ENCODE results near the gene REEP3.

The REEP3 gene

DNA sequence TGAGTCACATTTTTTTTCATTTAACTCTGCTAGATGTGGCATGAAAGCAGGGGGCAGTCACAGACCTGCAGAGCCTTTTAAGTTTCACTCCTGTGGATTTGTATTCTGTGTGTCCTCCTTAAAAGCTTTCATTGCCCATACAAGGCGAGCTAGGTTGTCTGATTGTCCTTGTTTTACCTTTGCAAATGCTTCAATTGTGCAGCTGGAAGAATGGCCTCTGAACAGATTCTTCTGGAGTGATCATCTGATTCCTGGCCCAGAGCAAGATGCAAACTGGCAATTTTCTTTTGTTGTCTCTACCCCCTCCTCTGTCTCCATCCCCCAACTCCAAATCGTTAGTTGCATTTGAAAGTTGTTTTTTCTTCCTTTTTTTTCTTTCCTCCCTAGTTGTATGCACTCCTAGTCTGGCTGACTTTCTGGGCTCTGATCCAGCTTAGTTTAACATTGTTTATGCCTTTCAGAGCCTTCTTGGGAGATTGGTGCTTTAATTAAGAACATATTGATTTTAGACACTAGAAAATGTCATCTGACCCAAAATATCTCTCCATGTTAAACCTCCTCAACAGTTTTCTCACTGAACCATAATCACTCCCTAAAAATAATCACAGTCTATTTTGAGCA, 150.2 kb downstream of the REEP3 start:
- DNase-seq, result no peak

DNA sequence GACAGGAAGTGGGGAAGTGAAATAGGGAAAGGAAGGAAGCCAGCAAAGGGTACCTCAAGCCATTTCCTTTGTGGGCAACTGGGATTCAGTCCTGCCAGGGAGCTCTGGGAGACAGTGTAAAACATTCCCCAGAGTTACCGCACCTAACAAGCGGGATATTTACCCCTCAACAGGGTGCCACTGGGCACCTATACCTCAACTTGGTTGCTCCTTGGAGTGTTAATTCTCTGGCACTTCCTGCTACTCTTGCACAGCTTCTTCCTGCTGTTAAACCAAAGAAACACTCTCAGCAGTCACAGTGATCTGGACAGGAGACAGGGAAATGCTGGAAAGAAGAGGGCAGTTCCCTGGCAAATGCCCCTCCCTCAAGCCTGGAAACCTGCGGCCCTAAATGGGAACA, 151.3 kb downstream of the REEP3 start:
- no peak for DNase-seq

DNA sequence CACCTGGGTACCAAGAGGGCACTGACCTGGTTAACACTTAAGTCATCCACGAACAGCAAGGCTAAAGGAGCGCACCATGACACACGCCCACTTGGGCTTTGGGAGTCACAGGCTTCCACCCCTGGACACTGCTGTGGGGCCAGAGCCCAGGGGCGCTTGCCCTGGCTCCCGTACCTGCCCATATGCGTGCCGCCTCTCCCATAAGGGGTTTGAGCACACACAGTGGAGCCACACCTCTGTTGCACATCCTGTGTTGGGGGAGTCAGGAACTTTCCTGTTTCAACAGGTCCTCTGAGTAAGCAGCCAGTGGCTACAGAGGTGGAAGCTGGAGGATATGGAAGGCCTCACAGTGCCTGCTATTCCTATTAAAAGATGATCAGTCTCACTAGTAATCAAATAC, 152.0 kb downstream of the REEP3 start:
- no peak for DNase-seq

DNA sequence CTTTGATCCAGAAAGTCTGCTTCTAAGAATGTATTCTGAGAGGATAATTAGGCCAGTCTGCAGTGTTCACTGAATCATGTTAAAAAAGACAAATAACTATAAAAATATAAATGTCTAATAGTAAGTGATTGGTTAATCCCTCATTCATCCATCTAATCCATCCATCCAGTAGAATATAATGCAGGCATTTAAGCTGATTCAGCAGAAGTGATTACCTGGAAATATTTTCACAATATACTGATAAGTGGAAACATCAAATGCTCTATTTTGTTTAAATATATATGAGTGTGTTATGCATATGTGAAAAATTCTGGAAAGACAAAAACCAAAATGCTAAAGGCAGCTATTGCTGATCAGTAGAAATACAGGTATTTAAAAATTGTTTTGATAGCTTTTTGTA, 152.6 kb downstream of the REEP3 start:
- DNase-seq, result no peak
